CD14-positive monocyte (primary cell): Measurements from ENCODE around the gene C9orf57. TPM values are rescaled to one million over a fixed set of nuclear protein-coding genes. Genes with fewer than 3 reads are reported as not detected.
"Not testable (repeated sequence)": the region's sequence is repeated elsewhere in the genome, so short reads cannot be mapped to it uniquely, and the experiment has no call there.

Experiments used
- DNase-seq, 3 donors: peaks; one replicate each; pipeline ENCODE4 v3.0.0-alpha.2; 2011 to 2022
- H2AFZ ChIP-seq: 2 replicates; pipeline ENCODE4 v1.6.0; 2012; ENCODE audit warnings: mild to moderate bottlenecking, low read depth, low read length, inconsistent platforms; ENCODE audit not compliant: insufficient read depth, poor library complexity, severe bottlenecking
- H3K27ac ChIP-seq, 2 donors: 1 replicate in 1 of 2; 2 replicates in 1 of 2; pipeline ENCODE4 v1.5.1; 2012 to 2013; ENCODE audit warnings: low read length in 2 of 2, control low read depth in 1 of 2, inconsistent platforms in 1 of 2, low read depth in 1 of 2, mild to moderate bottlenecking in 1 of 2
- H3K27me3 ChIP-seq, 2 donors: one replicate each; pipeline versions ENCODE4 v1.6.0 to v1.6.1; 2011 to 2013; ENCODE audit warnings: low read length in 2 of 2; ENCODE audit not compliant: control insufficient read depth in 2 of 2, insufficient read depth in 2 of 2
- H3K36me3 ChIP-seq, 2 donors: replicated peaks in 1 of 2; 1 replicate in 1 of 2; 2 replicates in 1 of 2; pipeline versions ENCODE4 v1.5.1 to v1.6.1; 2012 to 2013; ENCODE audit warnings: low read length in 2 of 2, control low read depth in 1 of 2, inconsistent platforms in 1 of 2, mild to moderate bottlenecking in 1 of 2; ENCODE audit not compliant: insufficient read depth in 2 of 2, control insufficient read depth in 1 of 2
- H3K4me1 ChIP-seq, 2 donors: 1 replicate in 1 of 2; 2 replicates in 1 of 2; pipeline versions ENCODE4 v1.5.1 to v1.6.1; 2012 to 2013; ENCODE audit warnings: low read length in 2 of 2, control low read depth in 1 of 2, inconsistent platforms in 1 of 2, mild to moderate bottlenecking in 1 of 2, moderate library complexity in 1 of 2; ENCODE audit not compliant: insufficient read depth in 2 of 2, control insufficient read depth in 1 of 2
- H3K4me2 ChIP-seq: replicated peaks from 2 replicates; pipeline ENCODE3; 2012; ENCODE audit warnings: low read length, moderate library complexity, mild to moderate bottlenecking; ENCODE audit not compliant: poor library complexity, severe bottlenecking; ENCODE audit errors: extremely low read depth
- H3K4me3 ChIP-seq, 3 experiments: fragments of 200-600 bp in 1 of 3; sonication (generic) in 1 of 3; replicated peaks in 1 of 3; 1 replicate in 2 of 3; 2 replicates in 1 of 3; pipeline ENCODE4 v1.5.1; 2011 to 2013; ENCODE audit warnings: low read length in 3 of 3, mild to moderate bottlenecking in 3 of 3, control low read depth in 2 of 3, low read depth in 2 of 3, inconsistent platforms in 1 of 3, moderate library complexity in 1 of 3
- H3K79me2 ChIP-seq: 2 replicates; pipeline ENCODE4 v1.6.0; 2012; ENCODE audit warnings: mild to moderate bottlenecking, control low read depth, inconsistent platforms, low read length, moderate library complexity; ENCODE audit not compliant: insufficient read depth
- H3K9ac ChIP-seq: 2 replicates; pipeline ENCODE4 v1.6.0; 2017; ENCODE audit warnings: low read length, mild to moderate bottlenecking; ENCODE audit not compliant: insufficient read depth, poor library complexity, severe bottlenecking
- H3K9me3 ChIP-seq, 2 donors: replicated peaks in 1 of 2; 1 replicate in 1 of 2; 2 replicates in 1 of 2; pipeline versions ENCODE4 v1.5.1 to v1.6.1; 2012 to 2013; ENCODE audit warnings: low read length in 2 of 2, control low read depth in 1 of 2; ENCODE audit not compliant: control insufficient read depth in 1 of 2, insufficient read depth in 1 of 2
- H4K20me1 ChIP-seq: 2 replicates; pipeline ENCODE4 v1.6.0; 2012; ENCODE audit warnings: mild to moderate bottlenecking, low read length, control low read depth, moderate library complexity; ENCODE audit not compliant: insufficient read depth
- H3K27ac Mint-ChIP-seq, 7 donors: one replicate each; pipeline ENCODE4 v1.8.0; 2020; ENCODE audit warnings: mild to moderate bottlenecking in 7 of 7, mixed read lengths in 7 of 7, moderate library complexity in 6 of 7, inconsistent platforms in 2 of 7
- H3K27me3 Mint-ChIP-seq, 3 donors: one replicate each; pipeline ENCODE4 v1.8.0; 2021 to 2022; ENCODE audit warnings: low read depth in 3 of 3, mild to moderate bottlenecking in 3 of 3, mixed read lengths in 3 of 3, moderate library complexity in 3 of 3, inconsistent platforms in 1 of 3
- H3K36me3 Mint-ChIP-seq, 2 donors: one replicate each; pipeline ENCODE4 v1.8.0; 2020; ENCODE audit warnings: mixed read lengths in 2 of 2, inconsistent platforms in 1 of 2, mild to moderate bottlenecking in 1 of 2
- H3K4me1 Mint-ChIP-seq: one replicate; pipeline ENCODE4 v1.8.0; 2020; ENCODE audit warnings: mild to moderate bottlenecking, mixed read lengths
- H3K4me3 Mint-ChIP-seq, 2 donors: one replicate each; pipeline ENCODE4 v1.8.0; 2020; ENCODE audit warnings: mild to moderate bottlenecking in 2 of 2, mixed read lengths in 2 of 2, moderate library complexity in 1 of 2
- H3K9me3 Mint-ChIP-seq, 7 donors: one replicate each; pipeline ENCODE4 v1.8.0; 2020 to 2022; ENCODE audit warnings: mixed read lengths in 7 of 7, mild to moderate bottlenecking in 6 of 7, moderate library complexity in 6 of 7, inconsistent platforms in 2 of 7
- WGBS: methylation state at CpG from one replicate; pipeline ENCODE4 v1.1.5; 2013; ENCODE audit warnings: missing lambda C conversion rate; ENCODE audit not compliant: insufficient coverage; 5-methylcytosine and 5-hydroxymethylcytosine counted together
- intact Hi-C, 2 donors: fragments of 100-400 bp; cut with micrococcal nuclease; formaldehyde crosslinking; loops; one replicate each; pipeline versions ENCODE4 v1.15.0 to v1.15.1; 2023
- polyA plus RNA-seq, 3 donors: library from polyadenylated mRNA; depleted of rRNA in 1 of 3; unstranded in 2 of 3; stranded (reverse) in 1 of 3; fragments of 300-500 nt in 2 of 3; fragments of >200 nt in 1 of 3; fragmentation: Illumina TruSeq in 2 of 3; gene quantifications; 1 replicate in 2 of 3; 2 replicates in 1 of 3; pipeline ENCODE4 v1.2.3, GENCODE V29; 2012 to 2021
- TF ChIP-seq, protein P1 (sequence below): fragments of 200-600 bp; IDR thresholded peaks from one replicate; pipeline ENCODE4 v1.8.0; 2022; ENCODE audit warnings: antibody characterized with exemption, mild to moderate bottlenecking

C9orf57 gene
- polyA plus RNA-seq, 3 donors = not detected

- peaks cover 3% of the 10 kb centered on the region for H3K4me1 Mint-ChIP-seq
- no peaks in the 10 kb centered on the region for H3K4me1 ChIP-seq
- H3K27ac Mint-ChIP-seq = peak overlapping the region in 1 of 7 donors; percentile 49
- no peaks in the 10 kb centered on the region for H3K36me3 ChIP-seq
- no peaks in the 10 kb centered on the region for H3K9me3 ChIP-seq
- H3K27ac ChIP-seq = no peak overlapping the region
- H3K27me3 Mint-ChIP-seq = peaks cover 0 to 3% (median 2%) of the 10 kb centered on the region in 3 donors
- H3K79me2 ChIP-seq = no peaks in the 10 kb centered on the region
- H3K4me3 Mint-ChIP-seq = no peak overlapping the region
- no peak overlapping the region for H3K4me3 ChIP-seq
- no peak overlapping the region for H3K9ac ChIP-seq
- no CpG with 5 or more reads among the region's 1 CpG for WGBS
- no peaks in the 10 kb centered on the region for H3K27me3 ChIP-seq
- TF ChIP-seq, protein P1, sequence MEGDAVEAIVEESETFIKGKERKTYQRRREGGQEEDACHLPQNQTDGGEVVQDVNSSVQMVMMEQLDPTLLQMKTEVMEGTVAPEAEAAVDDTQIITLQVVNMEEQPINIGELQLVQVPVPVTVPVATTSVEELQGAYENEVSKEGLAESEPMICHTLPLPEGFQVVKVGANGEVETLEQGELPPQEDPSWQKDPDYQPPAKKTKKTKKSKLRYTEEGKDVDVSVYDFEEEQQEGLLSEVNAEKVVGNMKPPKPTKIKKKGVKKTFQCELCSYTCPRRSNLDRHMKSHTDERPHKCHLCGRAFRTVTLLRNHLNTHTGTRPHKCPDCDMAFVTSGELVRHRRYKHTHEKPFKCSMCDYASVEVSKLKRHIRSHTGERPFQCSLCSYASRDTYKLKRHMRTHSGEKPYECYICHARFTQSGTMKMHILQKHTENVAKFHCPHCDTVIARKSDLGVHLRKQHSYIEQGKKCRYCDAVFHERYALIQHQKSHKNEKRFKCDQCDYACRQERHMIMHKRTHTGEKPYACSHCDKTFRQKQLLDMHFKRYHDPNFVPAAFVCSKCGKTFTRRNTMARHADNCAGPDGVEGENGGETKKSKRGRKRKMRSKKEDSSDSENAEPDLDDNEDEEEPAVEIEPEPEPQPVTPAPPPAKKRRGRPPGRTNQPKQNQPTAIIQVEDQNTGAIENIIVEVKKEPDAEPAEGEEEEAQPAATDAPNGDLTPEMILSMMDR = no peak
- no peaks in the 10 kb centered on the region for H3K36me3 Mint-ChIP-seq
- no peak overlapping the region for H2AFZ ChIP-seq
- intact Hi-C loops = no loop called here
- DNase-seq = no peak
- no peaks in the 10 kb centered on the region for H3K9me3 Mint-ChIP-seq
- no peaks in the 10 kb centered on the region for H4K20me1 ChIP-seq
- H3K4me2 ChIP-seq = no peak overlapping the region
Measured at GRCh38 chr9:72013292-72013760, 47.1 kb downstream of the C9orf57 start.

- 100% methylated on average over 1 of the region's 4 CpGs for WGBS
- H2AFZ ChIP-seq = no peak overlapping the region
- H3K27ac ChIP-seq = no peak overlapping the region
- H3K4me1 ChIP-seq = no peaks in the 10 kb centered on the region
- TF ChIP-seq, protein P1 = no peak
- H3K9me3 ChIP-seq = no peaks in the 10 kb centered on the region
- no peaks in the 10 kb centered on the region for H3K79me2 ChIP-seq
- H3K4me2 ChIP-seq = no peak overlapping the region
- no peaks in the 10 kb centered on the region for H4K20me1 ChIP-seq
- intact Hi-C loops = no loop called here
- no peaks in the 10 kb centered on the region for H3K27me3 ChIP-seq
- H3K4me3 ChIP-seq = no peak overlapping the region
- no peaks in the 10 kb centered on the region for H3K36me3 Mint-ChIP-seq
- H3K9me3 Mint-ChIP-seq = no peaks in the 10 kb centered on the region
- H3K27me3 Mint-ChIP-seq = peaks cover 0 to 5% (median 2%) of the 10 kb centered on the region in 3 donors
- no peaks in the 10 kb centered on the region for H3K36me3 ChIP-seq
- H3K4me1 Mint-ChIP-seq = peaks cover 3% of the 10 kb centered on the region
- no peak overlapping the region for H3K9ac ChIP-seq
- H3K27ac Mint-ChIP-seq = no peak overlapping the region
- DNase-seq = no peak
- H3K4me3 Mint-ChIP-seq = no peak overlapping the region
Measured at GRCh38 chr9:72012646-72013045, 47.8 kb downstream of the C9orf57 start.

DNA sequence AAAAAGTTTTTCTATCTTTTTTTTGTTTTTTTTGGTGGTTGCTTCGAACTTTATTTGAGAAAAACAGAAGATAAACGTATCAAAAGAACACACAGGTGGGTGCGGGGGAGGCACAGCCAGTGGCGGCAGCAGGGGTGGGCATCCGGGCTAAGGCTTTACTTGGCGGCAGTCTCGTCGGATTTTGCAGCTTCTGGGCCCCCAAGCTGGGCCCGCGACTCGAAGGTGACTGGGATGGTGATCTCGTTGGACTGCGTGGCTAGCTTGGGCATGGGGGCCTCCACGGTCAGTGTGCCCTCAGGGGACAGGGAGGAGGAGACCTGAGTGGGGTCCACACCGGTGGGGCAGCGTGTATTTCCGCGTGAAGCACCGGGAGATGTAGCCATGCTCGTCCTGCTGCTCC, 52.7 kb downstream of the C9orf57 start:
- H3K79me2 ChIP-seq, H2AFZ ChIP-seq, H3K4me1 ChIP-seq, H3K9ac ChIP-seq, H3K27ac Mint-ChIP-seq, H3K36me3 Mint-ChIP-seq, H3K9me3 ChIP-seq, H3K27ac ChIP-seq, H3K4me1 Mint-ChIP-seq, H3K4me3 ChIP-seq, DNase-seq, H3K9me3 Mint-ChIP-seq, H3K4me2 ChIP-seq, H3K27me3 Mint-ChIP-seq, H3K36me3 ChIP-seq, H3K4me3 Mint-ChIP-seq, H4K20me1 ChIP-seq, intact Hi-C loops, H3K27me3 ChIP-seq: not testable (repeated sequence)
- 97% methylated on average over 5 of the region's 20 CpGs for WGBS
